ENCODE data around the gene SPANXD. TPM values are rescaled to one million over a fixed set of nuclear protein-coding genes. Genes with fewer than 3 reads are reported as not detected.

SPANXD gene
- total RNA-seq (2022; extraction: Qiagen RNA extraction): 0.15 TPM in 1 of 5 replicates, not detected in the others

GRCh38 chrX:141698639-141699038 is at the start of gene SPANXD:
Gene SPANXD, minus strand, starts transcription at chrX:141698739. Its CDS starts 334 bp downstream, at chrX:141698405.

Other genes starting within 250 kb of the SPANXD start
- gene SPANXA1, start 114.0 kb downstream of the SPANXD start, total RNA-seq (2022; extraction: Qiagen RNA extraction): 0.14 to 0.25 TPM (median 0.17 TPM) in 3 of 5 replicates, not detected in the others
- gene SPANXA2, start 109.0 kb downstream of the SPANXD start, total RNA-seq (2022; extraction: Qiagen RNA extraction): 0.14 to 0.25 TPM (median 0.17 TPM) in 3 of 5 replicates, not detected in the others
- gene MAGEC3, start 139.6 kb upstream of the SPANXD start, total RNA-seq (2022; extraction: Qiagen RNA extraction): not detected in 5 replicates
- 0.03 to 0.05 TPM (median 0.04 TPM) in 4 of 5 replicates, not detected in the other for gene MAGEC1, start 205.2 kb upstream of the SPANXD start, total RNA-seq (2022; extraction: Qiagen RNA extraction)